Measurements from ENCODE around the gene ZNF81.
"Not testable (repeated sequence)": the region's sequence is repeated elsewhere in the genome, so short reads cannot be mapped to it uniquely, and the experiment has no call there.

DNA sequence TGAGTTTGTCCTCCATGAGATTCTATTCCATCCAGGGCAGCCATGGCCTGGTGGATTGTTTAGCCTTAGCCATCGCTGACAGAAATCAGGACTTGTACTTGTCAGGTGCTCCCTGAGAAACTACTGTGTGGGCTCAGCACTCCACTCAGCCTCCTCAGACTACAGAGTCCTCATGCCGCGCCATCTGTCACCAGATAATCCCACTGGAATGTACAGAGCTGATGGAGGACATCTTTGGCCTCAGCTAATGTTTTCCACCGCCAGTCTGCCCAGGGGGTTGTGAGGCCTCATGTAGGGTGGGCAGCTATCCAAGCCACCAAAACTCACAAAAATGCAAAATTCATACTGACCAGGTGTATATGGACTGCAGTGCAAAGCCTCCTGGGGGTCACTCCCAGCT is 121.5 kb downstream of the ZNF81 start:
- TF ChIP-seq, protein P1, sequence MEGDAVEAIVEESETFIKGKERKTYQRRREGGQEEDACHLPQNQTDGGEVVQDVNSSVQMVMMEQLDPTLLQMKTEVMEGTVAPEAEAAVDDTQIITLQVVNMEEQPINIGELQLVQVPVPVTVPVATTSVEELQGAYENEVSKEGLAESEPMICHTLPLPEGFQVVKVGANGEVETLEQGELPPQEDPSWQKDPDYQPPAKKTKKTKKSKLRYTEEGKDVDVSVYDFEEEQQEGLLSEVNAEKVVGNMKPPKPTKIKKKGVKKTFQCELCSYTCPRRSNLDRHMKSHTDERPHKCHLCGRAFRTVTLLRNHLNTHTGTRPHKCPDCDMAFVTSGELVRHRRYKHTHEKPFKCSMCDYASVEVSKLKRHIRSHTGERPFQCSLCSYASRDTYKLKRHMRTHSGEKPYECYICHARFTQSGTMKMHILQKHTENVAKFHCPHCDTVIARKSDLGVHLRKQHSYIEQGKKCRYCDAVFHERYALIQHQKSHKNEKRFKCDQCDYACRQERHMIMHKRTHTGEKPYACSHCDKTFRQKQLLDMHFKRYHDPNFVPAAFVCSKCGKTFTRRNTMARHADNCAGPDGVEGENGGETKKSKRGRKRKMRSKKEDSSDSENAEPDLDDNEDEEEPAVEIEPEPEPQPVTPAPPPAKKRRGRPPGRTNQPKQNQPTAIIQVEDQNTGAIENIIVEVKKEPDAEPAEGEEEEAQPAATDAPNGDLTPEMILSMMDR (conservative IDR thresholded peaks at IDR 0.05 in 1 of 2, IDR thresholded peaks at IDR 0.05 in 1 of 2; ENCODE audit: extremely low read depth in 1 of 2, insufficient read depth in 1 of 2, low read depth in 1 of 2, low read length in 2 of 2) = not testable (repeated sequence)
- TF ChIP-seq EZH2 (IDR thresholded peaks at IDR 0.05; ENCODE audit: borderline replicate concordance, low read length) = not testable (repeated sequence)

Measured in mammary epithelial cell (primary cell).